IMR-90 (cell line): ENCODE data around the gene VAT1L. TPM values are rescaled to one million over a fixed set of nuclear protein-coding genes. Genes with fewer than 3 reads are reported as not detected.

Source experiments
- ATAC-seq: fragments of 200-7000 bp; cut with Tn5 transposase; 2 replicates; pipeline ENCODE4 v1.9.1; 2020; ENCODE audit warnings: low read depth, mild to moderate bottlenecking, moderate library complexity
- BruUV-seq: library from RNA; stranded (reverse); fragments of 400-500 nt; replicated peaks from 2 replicates; lab custom pipeline; 2021; lab: Mats Ljungman, UMichigan
- CTCF ChIA-PET: fragments of 300-600 bp; formaldehyde crosslinking; extraction: SDS; loops from one replicate; lab custom pipeline; 2021; ENCODE audit warnings: antibody characterized with exemption; lab: Yijun Ruan, JAX
- POLR2A ChIA-PET: fragments of 300-600 bp; sonication (Branson Sonifier 250); formaldehyde crosslinking; loops from one replicate; lab custom pipeline; 2022; ENCODE audit warnings: antibody characterized with exemption; ENCODE audit not compliant: unreplicated experiment; lab: Charles Lee
- DNase-seq: peaks from one replicate; pipeline ENCODE4 v3.0.0; 2013
- H2AFZ ChIP-seq: replicated peaks from 2 replicates; pipeline ENCODE3; 2013; ENCODE audit warnings: low read length, mild to moderate bottlenecking; ENCODE audit not compliant: poor library complexity
- H2AK5ac ChIP-seq: 2 replicates; pipeline ENCODE4 v1.6.1; 2013; ENCODE audit warnings: low read depth, low read length, inconsistent platforms
- H2AK9ac ChIP-seq: replicated peaks from 2 replicates; pipeline ENCODE3; 2013; ENCODE audit warnings: mild to moderate bottlenecking, low read depth, low read length, moderate library complexity; ENCODE audit not compliant: poor library complexity
- H2BK120ac ChIP-seq: 2 replicates; pipeline ENCODE4 v1.6.1; 2013; ENCODE audit warnings: low read depth, low read length, inconsistent platforms
- H2BK15ac ChIP-seq: 3 replicates; pipeline ENCODE4 v1.6.1; 2013; ENCODE audit warnings: low read depth, low read length, inconsistent platforms
- H2BK20ac ChIP-seq: 2 replicates; pipeline ENCODE4 v1.6.1; 2013; ENCODE audit warnings: low read depth, mild to moderate bottlenecking, inconsistent platforms, low read length, moderate library complexity
- H2BK5ac ChIP-seq: 2 replicates; pipeline ENCODE4 v1.6.1; 2013; ENCODE audit warnings: mild to moderate bottlenecking, low read depth, low read length, inconsistent platforms; ENCODE audit not compliant: poor library complexity, severe bottlenecking
- H3K14ac ChIP-seq: replicated peaks from 2 replicates; pipeline ENCODE4 v1.6.1; 2013; ENCODE audit warnings: low read depth, low read length, inconsistent platforms
- H3K18ac ChIP-seq: 2 replicates; pipeline ENCODE4 v1.6.1; 2013; ENCODE audit warnings: low read depth, low read length, control low read depth
- H3K23ac ChIP-seq: 2 replicates; pipeline ENCODE4 v1.6.1; 2013; ENCODE audit warnings: low read depth, low read length, inconsistent platforms
- H3K27ac ChIP-seq: 2 replicates; pipeline ENCODE4 v1.5.1; 2013; ENCODE audit warnings: mild to moderate bottlenecking, control low read depth, low read length; ENCODE audit not compliant: insufficient read depth
- H3K27me3 ChIP-seq: 2 replicates; pipeline ENCODE4 v1.6.1; 2013; ENCODE audit warnings: low read length; ENCODE audit not compliant: control insufficient read depth, insufficient read depth
- H3K36me3 ChIP-seq: 2 replicates; pipeline ENCODE4 v1.6.1; 2013; ENCODE audit warnings: low read length, mixed read lengths; ENCODE audit not compliant: control insufficient read depth, insufficient read depth
- H3K4ac ChIP-seq: 2 replicates; pipeline ENCODE4 v1.6.1; 2013; ENCODE audit warnings: low read depth, low read length, inconsistent platforms
- H3K4me1 ChIP-seq: 2 replicates; pipeline ENCODE4 v1.6.1; 2013; ENCODE audit warnings: low read length, mixed read lengths; ENCODE audit not compliant: control insufficient read depth, insufficient read depth
- H3K4me2 ChIP-seq: 2 replicates; pipeline ENCODE4 v1.6.1; 2013; ENCODE audit warnings: low read depth, mild to moderate bottlenecking, control low read depth, low read length, moderate library complexity
- H3K4me3 ChIP-seq: 2 replicates; pipeline ENCODE4 v1.5.1; 2013; ENCODE audit warnings: low read depth, mild to moderate bottlenecking, control low read depth, low read length, moderate library complexity; ENCODE audit not compliant: insufficient read depth
- H3K56ac ChIP-seq: 2 replicates; pipeline ENCODE4 v1.6.1; 2013; ENCODE audit warnings: low read length, inconsistent platforms; ENCODE audit not compliant: insufficient read depth; ENCODE audit errors: extremely low read depth
- H3K79me1 ChIP-seq, 2 experiments: 2 replicates each; pipeline ENCODE4 v1.6.1; 2013; ENCODE audit warnings: low read length in 2 of 2, inconsistent platforms in 1 of 2, low read depth in 1 of 2
- H3K9ac ChIP-seq: 2 replicates; pipeline ENCODE4 v1.6.1; 2013; ENCODE audit warnings: low read depth, low read length, control low read depth
- H3K9me1 ChIP-seq: 2 replicates; pipeline ENCODE4 v1.6.1; 2013; ENCODE audit warnings: low read length, inconsistent platforms; ENCODE audit not compliant: insufficient read depth
- H3K9me3 ChIP-seq: 2 replicates; pipeline ENCODE4 v1.6.1; 2013; ENCODE audit warnings: low read length; ENCODE audit not compliant: control insufficient read depth, insufficient read depth
- H4K20me1 ChIP-seq: 2 replicates; pipeline ENCODE4 v1.6.1; 2013; ENCODE audit warnings: low read length, inconsistent platforms; ENCODE audit not compliant: insufficient read depth
- H4K5ac ChIP-seq: 2 replicates; pipeline ENCODE4 v1.6.1; 2013; ENCODE audit warnings: mild to moderate bottlenecking, low read depth, low read length, control low read depth
- H4K8ac ChIP-seq, 2 experiments: 2 replicates each; pipeline ENCODE4 v1.6.1; 2013; ENCODE audit warnings: low read depth in 2 of 2, low read length in 2 of 2, control low read depth in 1 of 2, inconsistent platforms in 1 of 2
- H4K91ac ChIP-seq: 2 replicates; pipeline ENCODE4 v1.6.1; 2013; ENCODE audit warnings: low read depth, low read length, inconsistent platforms; ENCODE audit not compliant: insufficient read depth
- BHLHE40 ChIP-seq: fragments of 150-350 bp; IDR thresholded peaks from 2 replicates; pipeline ENCODE4 v1.6.1; 2016; ENCODE audit warnings: mild to moderate bottlenecking, low read depth, low read length
- CEBPB ChIP-seq: IDR thresholded peaks from 2 replicates; pipeline ENCODE4 v1.6.1; 2012; ENCODE audit warnings: low read depth, low read length, improper control_type of control experiment
- CHD1 ChIP-seq: IDR thresholded peaks from 2 replicates; pipeline ENCODE4 v1.6.1; 2012; ENCODE audit warnings: low read depth, low read length, improper control_type of control experiment
- FOS ChIP-seq: fragments of 150-350 bp; IDR thresholded peaks from 2 replicates; pipeline ENCODE4 v1.6.1; 2016; ENCODE audit warnings: low read depth, low read length
- MAFK ChIP-seq: IDR thresholded peaks from 2 replicates; pipeline ENCODE4 v1.6.1; 2012; ENCODE audit warnings: low read depth, low read length, improper control_type of control experiment
- MXI1 ChIP-seq: IDR thresholded peaks from 2 replicates; pipeline ENCODE4 v1.6.1; 2012; ENCODE audit warnings: low read depth, mild to moderate bottlenecking, low read length, moderate library complexity, borderline replicate concordance
- NFE2L2 ChIP-seq: fragments of 150-350 bp; IDR thresholded peaks from 2 replicates; pipeline ENCODE4 v1.6.1; 2016; ENCODE audit warnings: low read depth, mild to moderate bottlenecking, low read length
- POLR2A ChIP-seq: IDR thresholded peaks from 2 replicates; pipeline ENCODE4 v1.6.1; 2012; ENCODE audit warnings: mild to moderate bottlenecking, low read depth, low read length
- RAD21 ChIP-seq: IDR thresholded peaks from 2 replicates; pipeline ENCODE4 v1.6.1; 2012; ENCODE audit warnings: low read length, improper control_type of control experiment
- RCOR1 ChIP-seq: IDR thresholded peaks from 2 replicates; pipeline ENCODE4 v1.6.1; 2012; ENCODE audit warnings: mild to moderate bottlenecking, low read length, improper control_type of control experiment; ENCODE audit not compliant: insufficient replicate concordance
- RFX5 ChIP-seq: IDR thresholded peaks from 2 replicates; pipeline ENCODE4 v1.8.0; 2012; ENCODE audit warnings: low read depth, mild to moderate bottlenecking, low read length, moderate library complexity
- SMC3 ChIP-seq: fragments of 150-350 bp; IDR thresholded peaks from 2 replicates; pipeline ENCODE4 v1.6.1; 2016; ENCODE audit warnings: low read depth, mild to moderate bottlenecking, antibody characterized with exemption, low read length, moderate library complexity
- USF2 ChIP-seq: fragments of 150-350 bp; IDR thresholded peaks from 2 replicates; pipeline ENCODE4 v1.6.1; 2017; ENCODE audit warnings: mild to moderate bottlenecking, antibody characterized with exemption, low read length, low read depth
- WGBS, 2 experiments: methylation state at CpG; one replicate each; pipeline versions ENCODE4 v1.1.5 to v1.1.7; 2013; ENCODE audit warnings: missing lambda C conversion rate in 2 of 2; ENCODE audit not compliant: insufficient read length in 1 of 2; ENCODE audit errors: extremely low coverage in 2 of 2; 5-methylcytosine and 5-hydroxymethylcytosine counted together
- dilution Hi-C: fragments of 300-500 bp; cut with HindIII; formaldehyde crosslinking; loops from one replicate; pipeline ENCODE4 v1.14.3; 2018; ENCODE audit warnings: low sequenced_read_pairs; ENCODE audit not compliant: unreplicated experiment
- in situ Hi-C: fragments of 300-500 bp; cut with MboI; formaldehyde crosslinking; loops from 3 replicates; pipeline ENCODE4 v1.14.3; 2019; ENCODE audit warnings: low sequenced_read_pairs, inconsistent platforms, mixed read lengths
- intact Hi-C: fragments of 100-400 bp; cut with micrococcal nuclease; formaldehyde crosslinking; loops from 2 replicates; pipeline ENCODE4 v1.10.0; 2022
- polyA plus RNA-seq, 3 experiments: library from polyadenylated mRNA; depleted of rRNA; stranded (reverse); fragments of >200 nt; gene quantifications; 2 replicates each; pipeline ENCODE4 v1.2.3, GENCODE V29; 2012; ENCODE audit warnings: low replicate concordance in 1 of 3
- total RNA-seq: library from RNA; depleted of rRNA; stranded (reverse); fragments of >200 nt; gene quantifications from 2 replicates; pipeline ENCODE4 v1.2.3, GENCODE V29; 2012
- TF ChIP-seq, protein P1 (sequence below): fragments of 150-350 bp; IDR thresholded peaks from 2 replicates; pipeline ENCODE4 v1.6.1; 2016; ENCODE audit warnings: low read depth, mild to moderate bottlenecking, low read length, moderate library complexity, borderline replicate concordance
- TF ChIP-seq, protein P2 (sequence below): conservative IDR thresholded peaks from 2 replicates; pipeline ENCODE4 v1.5.1; 2012; ENCODE audit warnings: mild to moderate bottlenecking, low read depth, low read length, improper control_type of control experiment

Gene VAT1L
- total and polyA plus RNA-seq, 2 of the 4 experiments (the other 2 are of a cell fraction), result 15.4 to 18.5 TPM

GRCh38 chr16:77967054-77967904 lies 178.9 kb downstream of the VAT1L start:
- no peak overlapping the region for H3K9ac ChIP-seq
- ATAC-seq (no peak), DNase-seq (no peak)
- no peaks in the 10 kb centered on the region for H3K27me3 ChIP-seq
- BruUV-seq, result no TSS peak
- POLR2A ChIA-PET, result no interaction called here
- no peak overlapping the region for H2BK20ac ChIP-seq
- H3K56ac ChIP-seq, result no peak overlapping the region
- in situ Hi-C loops, result no loop called here
- no peak overlapping the region for H4K91ac ChIP-seq
- intact Hi-C loops, result no loop called here
- no peak overlapping the region for H3K27ac ChIP-seq
- no CpG with 5 or more reads among the region's 7 CpGs for WGBS, 2 experiments
- no peaks in the 10 kb centered on the region for H3K9me3 ChIP-seq
- H3K36me3 ChIP-seq, result no peaks in the 10 kb centered on the region
- H3K79me1 ChIP-seq, result no peaks in the 10 kb centered on the region; a peak in 1 of 4 replicates
- no peak overlapping the region for H2BK120ac ChIP-seq
- no peak overlapping the region for H2BK15ac ChIP-seq
- no peak overlapping the region for H3K4ac ChIP-seq
- H3K4me2 ChIP-seq, result no peak overlapping the region
- no peaks in the 10 kb centered on the region for H3K4me1 ChIP-seq
- no peak overlapping the region for H2AK5ac ChIP-seq
- no peak overlapping the region for H4K8ac ChIP-seq
- CTCF ChIA-PET, result interaction anchor here (0.5 to 1.4 kb wide), 3 partner anchors 19 to 216 kb away, joined by 3 to 4 read pairs (median 3); no protein-coding TSS in a partner anchor
- no peak overlapping the region for H3K23ac ChIP-seq
- H3K4me3 ChIP-seq, result no peak overlapping the region
- no peak overlapping the region for H3K14ac ChIP-seq
- H4K5ac ChIP-seq, result no peak overlapping the region
- no peak overlapping the region for H2AK9ac ChIP-seq
- no peaks in the 10 kb centered on the region for H4K20me1 ChIP-seq
- H2AFZ ChIP-seq, result no peak overlapping the region
- H3K9me1 ChIP-seq, result peaks cover 3% of the 10 kb centered on the region; the same call in 1 of the 2 replicates
- H2BK5ac ChIP-seq, result no peak overlapping the region
- dilution Hi-C loops, result no loop called here
- no peak overlapping the region for H3K18ac ChIP-seq
- TF ChIP-seq RFX5, result no peak
- no peak for TF ChIP-seq SMC3
- no peak for TF ChIP-seq MAFK
- TF ChIP-seq NFE2L2, result no peak
- TF ChIP-seq USF2, result no peak
- TF ChIP-seq RCOR1, result no peak
- TF ChIP-seq CHD1, result no peak
- TF ChIP-seq, protein P1, sequence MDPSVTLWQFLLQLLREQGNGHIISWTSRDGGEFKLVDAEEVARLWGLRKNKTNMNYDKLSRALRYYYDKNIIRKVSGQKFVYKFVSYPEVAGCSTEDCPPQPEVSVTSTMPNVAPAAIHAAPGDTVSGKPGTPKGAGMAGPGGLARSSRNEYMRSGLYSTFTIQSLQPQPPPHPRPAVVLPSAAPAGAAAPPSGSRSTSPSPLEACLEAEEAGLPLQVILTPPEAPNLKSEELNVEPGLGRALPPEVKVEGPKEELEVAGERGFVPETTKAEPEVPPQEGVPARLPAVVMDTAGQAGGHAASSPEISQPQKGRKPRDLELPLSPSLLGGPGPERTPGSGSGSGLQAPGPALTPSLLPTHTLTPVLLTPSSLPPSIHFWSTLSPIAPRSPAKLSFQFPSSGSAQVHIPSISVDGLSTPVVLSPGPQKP, result no peak
- TF ChIP-seq, protein P2, sequence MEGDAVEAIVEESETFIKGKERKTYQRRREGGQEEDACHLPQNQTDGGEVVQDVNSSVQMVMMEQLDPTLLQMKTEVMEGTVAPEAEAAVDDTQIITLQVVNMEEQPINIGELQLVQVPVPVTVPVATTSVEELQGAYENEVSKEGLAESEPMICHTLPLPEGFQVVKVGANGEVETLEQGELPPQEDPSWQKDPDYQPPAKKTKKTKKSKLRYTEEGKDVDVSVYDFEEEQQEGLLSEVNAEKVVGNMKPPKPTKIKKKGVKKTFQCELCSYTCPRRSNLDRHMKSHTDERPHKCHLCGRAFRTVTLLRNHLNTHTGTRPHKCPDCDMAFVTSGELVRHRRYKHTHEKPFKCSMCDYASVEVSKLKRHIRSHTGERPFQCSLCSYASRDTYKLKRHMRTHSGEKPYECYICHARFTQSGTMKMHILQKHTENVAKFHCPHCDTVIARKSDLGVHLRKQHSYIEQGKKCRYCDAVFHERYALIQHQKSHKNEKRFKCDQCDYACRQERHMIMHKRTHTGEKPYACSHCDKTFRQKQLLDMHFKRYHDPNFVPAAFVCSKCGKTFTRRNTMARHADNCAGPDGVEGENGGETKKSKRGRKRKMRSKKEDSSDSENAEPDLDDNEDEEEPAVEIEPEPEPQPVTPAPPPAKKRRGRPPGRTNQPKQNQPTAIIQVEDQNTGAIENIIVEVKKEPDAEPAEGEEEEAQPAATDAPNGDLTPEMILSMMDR, result no peak
- no peak for TF ChIP-seq MXI1
- TF ChIP-seq FOS, result no peak
- TF ChIP-seq RAD21, result no peak
- TF ChIP-seq BHLHE40, result no peak
- TF ChIP-seq POLR2A, result no peak
- TF ChIP-seq CEBPB, result no peak
